Posterior vena cava (tissue), 2 donors: Measurements from ENCODE around the gene WDFY2. TPM values are rescaled to one million over a fixed set of nuclear protein-coding genes. Genes with fewer than 3 reads are reported as not detected.

Experiments used
- DNase-seq: peaks from one replicate; pipeline ENCODE4 v3.0.0-alpha.2; 2020; ENCODE audit warnings: low spot score
- intact Hi-C, 2 donors: fragments of 100-400 bp; cut with DNase I; formaldehyde crosslinking; loops; one replicate each; pipeline versions ENCODE4 v1.14.1 to v1.14.2; 2022 to 2023
- total RNA-seq, 2 donors: library from RNA; stranded (reverse); fragmentation: NEBNext Ultra II Directional; extraction: Animal tissue kit (Norgen Biotek cat#: 25700); gene quantifications; one replicate each; pipeline ENCODE4 v1.2.1, GENCODE V29; 2021
- donor health status: DM: yes; HTN: yes; CAD: no.
- donor health status: DM: yes; HTN: yes; CAD: no.

WDFY2 gene
- total RNA-seq, 2 donors from 2014 or later, result 10.6 to 13.0 TPM

- DNase-seq, result no peak
- intact Hi-C loops, result no loop called here
Measured at GRCh38 chr13:51723529-51723928, 139.3 kb downstream of the WDFY2 start.

GRCh38 chr13:51724721-51725120, 140.5 kb downstream of the WDFY2 start:
- DNase-seq, result no peak
- intact Hi-C loops, result loop anchor here in 1 of 2 donors (5.0 kb wide), 1 partner anchor 127 kb away; no protein-coding TSS in a partner anchor

GRCh38 chr13:51726446-51727193, 142.4 kb downstream of the WDFY2 start:
- no peak for DNase-seq
- intact Hi-C loops, result loop anchor here in 1 of 2 donors (5.0 kb wide), 1 partner anchor 129 kb away; no protein-coding TSS in a partner anchor

GRCh38 chr13:51727634-51728274, 143.5 kb downstream of the WDFY2 start:
- DNase-seq, result no peak
- intact Hi-C loops, result loop anchor here in 1 of 2 donors (5.0 kb wide), 1 partner anchor 130 kb away; no protein-coding TSS in a partner anchor

GRCh38 chr13:51728275-51728673, 144.0 kb downstream of the WDFY2 start:
- intact Hi-C loops, result loop anchor here in 1 of 2 donors (5.0 kb wide), 1 partner anchor 131 kb away; no protein-coding TSS in a partner anchor
- no peak for DNase-seq

- no peak for DNase-seq
- intact Hi-C loops, result loop anchor here in 1 of 2 donors (5.0 kb wide), 1 partner anchor 132 kb away; no protein-coding TSS in a partner anchor
Measured at GRCh38 chr13:51728972-51729371, 144.7 kb downstream of the WDFY2 start.

GRCh38 chr13:51729866-51730553, 145.7 kb downstream of the WDFY2 start:
- intact Hi-C loops, result loop anchor here (5.0 to 10.0 kb wide), 2 partner anchors 133 to 505 kb away; partner anchors contain the start of gene FAM124A (in 1 of the 2)
- DNase-seq, result peak; percentile 90

GRCh38 chr13:51730927-51731326, 146.7 kb downstream of the WDFY2 start:
- intact Hi-C loops, result loop anchor here in 1 of 2 donors (10.0 kb wide), 1 partner anchor 506 kb away; the partner anchor contains the start of gene FAM124A
- no peak for DNase-seq

- no peak for DNase-seq
- intact Hi-C loops, result loop anchor here in 1 of 2 donors (10.0 kb wide), 1 partner anchor 507 kb away; the partner anchor contains the start of gene FAM124A
Measured at GRCh38 chr13:51731759-51732158, 147.5 kb downstream of the WDFY2 start.

GRCh38 chr13:51733374-51734298, 149.4 kb downstream of the WDFY2 start:
- no peak for DNase-seq
- intact Hi-C loops, result loop anchor here in 1 of 2 donors (10.0 kb wide), 1 partner anchor 509 kb away; the partner anchor contains the start of gene FAM124A

- intact Hi-C loops, result loop anchor here in 1 of 2 donors (10.0 kb wide), 1 partner anchor 510 kb away; the partner anchor contains the start of gene FAM124A
- DNase-seq, result no peak
Measured at GRCh38 chr13:51734786-51735185, 150.5 kb downstream of the WDFY2 start.

- DNase-seq, result no peak
- intact Hi-C loops, result loop anchor here in 1 of 2 donors (10.0 kb wide), 1 partner anchor 513 kb away; the partner anchor contains the start of gene FAM124A
Measured at GRCh38 chr13:51737609-51738008, 153.3 kb downstream of the WDFY2 start.

GRCh38 chr13:51738226-51738905, 154.1 kb downstream of the WDFY2 start:
- intact Hi-C loops, result loop anchor here in 1 of 2 donors (10.0 kb wide), 1 partner anchor 514 kb away; the partner anchor contains the start of gene FAM124A
- no peak for DNase-seq

- DNase-seq, result no peak
- intact Hi-C loops, result loop anchor here in 1 of 2 donors (10.0 kb wide), 1 partner anchor 514 kb away; the partner anchor contains the start of gene FAM124A
Measured at GRCh38 chr13:51739027-51739764, 154.9 kb downstream of the WDFY2 start.

GRCh38 chr13:51740698-51741097, 156.4 kb downstream of the WDFY2 start:
- DNase-seq, result no peak
- intact Hi-C loops, result loop anchor here in 1 of 2 donors (10.0 kb wide), 1 partner anchor 146 kb away; no protein-coding TSS in a partner anchor

- no peak for DNase-seq
- intact Hi-C loops, result loop anchor here in 1 of 2 donors (10.0 kb wide), 1 partner anchor 147 kb away; no protein-coding TSS in a partner anchor
Measured at GRCh38 chr13:51742031-51742430, 157.8 kb downstream of the WDFY2 start.
